Activated CD4-positive, alpha-beta T cell treated with anti-CD3 and anti-CD28 coated beads for 48 hours (primary cell): Measurements from ENCODE around the gene ABCB4.

Experiments
- DNase-seq: peaks from one replicate; pipeline ENCODE4 v3.0.0-alpha.2; 2020

Gene ABCB4

DNA sequence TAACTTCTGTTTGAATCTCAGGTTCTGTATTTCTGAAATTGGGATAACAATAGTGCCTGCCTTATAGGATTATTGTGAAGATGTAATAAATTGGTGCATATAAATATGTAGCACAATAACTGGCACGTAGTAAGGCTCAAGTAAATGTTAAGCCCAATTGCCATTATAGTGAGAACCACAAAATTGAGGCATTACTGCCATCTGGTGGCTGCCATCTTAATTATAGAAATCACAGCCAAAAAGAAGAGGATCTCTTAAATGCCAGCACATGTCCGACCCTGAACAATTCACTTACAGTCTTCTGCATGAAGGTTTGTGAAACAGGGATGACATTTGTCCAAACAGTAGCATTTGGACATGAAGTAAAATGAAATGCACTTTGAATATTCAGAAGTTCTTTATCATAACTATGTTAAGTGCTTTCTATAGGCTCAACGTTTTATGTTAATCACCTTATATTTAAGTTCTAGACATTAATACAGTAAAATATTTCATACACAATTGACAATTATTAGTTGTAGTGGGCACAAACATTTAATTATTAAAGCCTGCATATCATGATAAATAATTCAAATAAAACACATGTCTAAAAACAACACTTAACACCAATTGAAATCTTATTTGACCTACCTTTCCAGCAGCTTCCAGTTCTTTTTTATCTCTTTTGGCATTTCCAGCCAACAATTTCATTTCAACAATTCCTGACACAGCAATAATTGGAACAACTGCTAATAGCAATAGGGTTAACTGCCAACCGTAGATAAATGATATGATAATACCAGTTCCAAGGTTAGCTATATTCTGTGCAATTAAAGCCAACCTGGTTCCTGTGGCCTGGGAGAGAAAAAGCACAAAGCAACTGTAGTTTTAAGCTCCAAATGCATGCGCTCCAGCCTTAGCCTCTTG is 58.5 kb downstream of the ABCB4 start:
- DNase-seq: peak; percentile 73

DNA sequence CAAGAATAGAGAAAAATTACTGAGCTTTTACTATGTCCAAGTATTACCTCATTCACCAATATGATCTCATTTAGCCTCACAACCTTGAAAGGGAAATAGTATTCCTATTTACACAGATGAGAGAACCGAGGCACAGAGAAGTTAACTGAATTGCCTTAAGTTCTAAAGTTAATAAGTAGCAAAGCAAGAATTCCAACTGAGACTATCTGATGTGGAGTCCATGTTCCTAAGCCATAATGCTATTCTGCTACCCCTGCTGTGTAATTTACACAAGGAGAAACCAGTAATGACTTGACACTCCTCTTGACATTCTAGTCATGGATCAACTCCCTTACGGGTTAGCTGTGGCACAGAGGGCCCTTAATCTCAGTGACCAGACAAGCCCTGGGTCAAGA is 60.7 kb downstream of the ABCB4 start:
- no peak for DNase-seq

DNA sequence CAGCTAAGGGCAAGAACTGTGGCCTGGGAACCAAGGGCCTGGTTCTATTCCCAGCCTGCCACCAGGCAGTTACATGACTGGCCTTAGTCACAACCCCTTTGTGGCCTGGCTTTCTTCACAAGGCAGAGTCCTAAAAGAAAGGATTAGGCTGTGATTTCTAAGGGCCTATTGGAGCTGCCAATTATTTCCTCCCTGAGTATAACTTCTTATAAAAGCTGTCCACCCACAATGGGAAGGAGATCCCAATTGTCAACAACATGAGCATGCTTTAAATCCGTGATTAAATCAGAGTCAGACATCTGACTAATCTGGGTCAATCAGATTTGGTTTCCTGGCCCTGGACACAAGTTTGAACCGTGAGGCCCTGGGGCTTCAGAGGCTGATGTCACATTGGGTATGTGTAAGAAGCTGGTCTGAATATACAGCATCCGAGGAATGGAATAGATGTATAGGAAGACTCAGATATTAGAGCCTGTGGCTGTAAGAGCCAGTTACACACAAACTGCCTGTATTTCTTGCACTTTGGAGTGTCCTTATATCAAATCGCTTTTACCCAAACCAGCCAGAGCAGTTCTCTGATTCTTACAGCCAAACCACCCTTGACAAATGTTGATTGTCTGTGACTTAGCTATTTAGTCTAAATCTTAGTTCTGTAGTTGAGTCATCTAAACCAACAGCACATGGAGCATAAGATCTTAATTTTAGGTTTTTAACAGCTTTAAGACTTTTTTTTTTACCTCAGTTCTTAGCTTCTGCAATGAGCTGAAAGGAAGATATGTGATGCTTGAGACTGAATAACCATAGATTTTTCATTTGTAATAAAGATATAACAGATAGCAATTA is 61.3 kb downstream of the ABCB4 start:
- DNase-seq: no peak

DNA sequence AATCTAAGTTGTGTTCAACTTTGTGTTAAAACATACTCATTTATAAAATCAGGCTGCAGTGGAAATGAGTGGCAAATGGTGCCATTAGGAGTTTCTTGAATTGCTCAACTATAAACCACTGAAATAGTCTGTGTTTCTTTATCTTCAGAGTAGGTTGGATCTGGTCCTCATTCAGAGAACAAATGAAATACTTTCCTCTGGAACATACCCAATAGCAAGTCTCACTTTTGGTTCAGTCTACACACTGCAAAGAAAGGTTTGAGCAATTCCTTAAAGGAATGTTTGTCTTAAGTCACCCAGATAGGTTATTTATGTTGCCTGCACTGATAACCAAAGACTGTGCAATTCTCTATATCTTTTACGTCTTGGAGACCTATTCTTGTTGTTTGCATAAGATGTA is 62.5 kb downstream of the ABCB4 start:
- DNase-seq: no peak

GRCh38 chr7:87411186-87411585 is 64.3 kb downstream of the ABCB4 start:
- DNase-seq: no peak

- no peak for DNase-seq
Observed at GRCh38 chr7:87404674-87405073, 70.8 kb downstream of the ABCB4 start.

DNA sequence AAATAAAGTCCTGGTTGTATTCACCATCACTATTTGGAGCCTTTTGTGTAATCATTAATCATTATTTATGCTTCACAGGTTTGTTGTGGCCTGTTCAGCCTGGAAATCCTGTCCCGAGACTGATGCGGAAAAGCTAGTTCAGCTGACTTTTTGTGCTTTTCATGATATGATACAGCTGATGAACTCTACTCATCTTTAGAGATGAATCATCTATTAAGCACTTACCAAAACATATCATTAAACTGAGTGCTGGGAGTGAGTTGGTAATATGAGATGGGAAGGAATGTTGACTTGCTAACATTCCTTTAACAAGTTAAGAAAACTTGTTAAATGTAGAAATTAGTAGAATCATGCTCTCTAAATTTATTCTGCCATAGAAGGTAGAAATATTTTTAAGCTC is 77.0 kb downstream of the ABCB4 start:
- no peak for DNase-seq

- no peak for DNase-seq
Observed at GRCh38 chr7:87395442-87396020, 79.9 kb downstream of the ABCB4 start.

DNA sequence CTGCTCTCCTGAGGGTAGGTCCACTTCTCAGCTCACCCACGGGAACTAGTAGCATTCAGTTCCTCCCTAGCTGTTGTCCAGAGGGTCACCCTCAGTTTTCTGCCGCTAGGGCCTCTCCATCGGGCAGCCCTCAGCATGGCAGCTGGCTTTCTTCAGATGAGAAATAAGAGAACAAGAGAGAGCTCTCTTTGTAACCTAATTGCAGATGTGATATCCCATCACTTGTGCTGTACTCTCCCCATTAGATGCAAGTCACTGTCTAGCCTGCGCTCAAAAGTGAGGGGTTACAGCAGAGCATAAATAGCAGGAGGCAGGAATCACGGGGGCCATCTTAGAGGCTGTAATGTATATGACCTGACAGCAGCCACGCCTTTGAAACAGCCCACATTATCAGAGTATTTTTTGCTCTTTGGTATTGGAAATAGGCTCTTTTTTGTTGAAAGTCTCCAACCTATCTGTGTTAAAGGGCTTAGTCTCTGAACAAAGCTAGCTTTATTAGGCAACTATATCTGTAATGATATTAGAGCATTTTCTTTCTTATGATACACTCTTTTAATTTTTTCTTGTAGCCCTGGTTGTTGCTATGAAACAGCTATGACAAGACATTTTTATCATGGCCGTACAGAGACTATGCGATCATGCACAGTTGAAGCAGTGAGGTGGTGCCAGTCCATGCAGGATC is 84.3 kb downstream of the ABCB4 start:
- DNase-seq: no peak

GRCh38 chr7:87380905-87381304 is 94.6 kb downstream of the ABCB4 start:
- DNase-seq: no peak

GRCh38 chr7:87375662-87376435 is 99.6 kb downstream of the ABCB4 start:
- no peak for DNase-seq

- no peak for DNase-seq
Observed at GRCh38 chr7:87370660-87371180, 104.8 kb downstream of the ABCB4 start.

DNA sequence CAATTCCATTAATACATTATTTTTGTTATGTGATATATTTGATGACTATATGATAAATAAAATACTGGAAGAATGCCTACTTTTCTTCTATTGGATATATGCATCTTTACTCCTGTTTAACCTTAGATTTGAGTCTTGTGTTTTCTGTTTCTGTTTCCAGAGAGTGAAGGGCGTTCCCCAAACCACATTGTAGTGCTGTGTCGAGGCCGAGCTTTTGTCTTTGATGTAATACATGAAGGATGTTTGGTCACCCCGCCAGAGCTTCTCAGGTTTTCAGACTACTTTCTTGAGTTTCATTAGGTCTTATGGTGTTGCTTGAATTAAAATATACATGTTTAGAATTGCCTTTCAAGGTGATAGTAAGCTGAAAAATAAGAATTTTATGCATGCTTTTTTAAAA is 106.3 kb downstream of the ABCB4 start:
- peak; percentile 14 for DNase-seq

DNA sequence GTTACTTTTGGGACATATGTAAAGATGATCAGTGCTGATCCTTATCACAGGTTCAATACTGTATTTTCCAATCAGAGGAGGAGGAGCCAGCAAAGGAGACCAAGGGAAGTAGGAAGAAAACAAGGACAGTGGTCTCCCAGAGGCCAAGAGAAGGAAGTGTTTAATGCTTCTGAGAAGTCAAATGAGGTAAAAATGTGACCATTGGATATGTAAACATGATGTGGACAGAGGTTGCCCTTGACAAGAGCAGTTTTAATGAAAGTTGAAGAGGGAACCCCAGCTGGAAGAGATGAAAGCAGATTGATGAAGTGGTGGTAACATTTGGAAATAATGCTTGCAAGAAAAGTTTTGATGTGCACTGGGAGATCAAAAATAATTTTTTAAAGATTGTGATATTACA is 111.2 kb downstream of the ABCB4 start:
- no peak for DNase-seq

DNA sequence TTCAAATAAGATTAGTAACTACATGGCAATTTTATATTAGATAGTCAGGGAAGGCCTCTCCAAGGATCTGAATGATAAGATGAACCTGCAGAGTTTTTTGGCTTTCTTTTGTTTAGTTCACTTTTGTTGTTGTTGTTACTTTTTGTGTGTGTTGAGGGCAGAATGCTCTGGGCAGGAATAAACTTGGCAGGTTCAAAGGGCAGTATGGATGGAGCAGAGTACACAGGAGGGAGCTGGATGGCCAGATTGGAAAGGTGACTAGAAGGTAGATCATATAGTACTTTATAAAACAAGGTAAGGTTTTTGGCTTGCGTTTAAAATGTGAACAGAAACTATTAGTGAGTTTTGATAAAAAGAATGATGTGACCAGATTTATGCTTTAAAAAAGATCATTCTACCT is 112.1 kb downstream of the ABCB4 start:
- no peak for DNase-seq

DNA sequence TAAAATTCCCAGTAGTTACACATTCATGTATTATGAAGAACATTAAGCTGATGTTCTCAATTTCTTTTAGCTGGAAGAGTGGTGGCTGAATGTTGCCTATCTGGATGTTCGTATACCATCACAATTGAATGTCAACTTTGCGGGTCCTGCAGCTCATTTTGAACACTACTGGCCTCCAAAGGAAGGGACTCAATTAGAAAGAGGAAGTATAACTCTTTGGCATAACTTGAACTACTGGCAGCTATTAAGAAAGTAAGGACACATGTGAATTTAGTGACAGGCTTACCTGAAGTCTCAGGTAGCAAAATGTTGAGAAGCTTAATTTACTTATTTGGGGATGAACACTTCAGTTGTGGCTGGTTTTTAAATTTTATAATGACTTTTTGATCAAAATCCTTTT is 114.2 kb downstream of the ABCB4 start:
- DNase-seq: no peak

DNA sequence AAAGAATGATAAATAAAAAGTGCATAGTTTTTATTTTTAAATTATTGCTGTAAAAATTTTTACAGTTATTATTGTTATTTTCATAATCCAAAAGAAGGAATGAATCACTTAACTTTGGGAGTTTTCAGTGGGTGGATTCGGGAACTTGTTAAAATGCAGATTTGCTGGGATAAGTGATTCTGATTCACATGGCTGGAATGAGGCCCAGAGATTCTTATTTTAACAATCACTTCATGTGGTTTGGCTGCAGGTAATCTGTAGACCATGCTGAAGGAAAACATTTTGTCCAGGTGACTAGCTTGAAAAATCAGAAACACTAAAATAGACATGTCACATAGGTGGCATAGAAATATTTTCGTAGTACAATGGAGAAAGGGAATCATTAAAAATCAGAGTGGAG is 116.1 kb downstream of the ABCB4 start:
- no peak for DNase-seq

GRCh38 chr7:87356448-87356847 is 119.0 kb downstream of the ABCB4 start:
- DNase-seq: no peak

DNA sequence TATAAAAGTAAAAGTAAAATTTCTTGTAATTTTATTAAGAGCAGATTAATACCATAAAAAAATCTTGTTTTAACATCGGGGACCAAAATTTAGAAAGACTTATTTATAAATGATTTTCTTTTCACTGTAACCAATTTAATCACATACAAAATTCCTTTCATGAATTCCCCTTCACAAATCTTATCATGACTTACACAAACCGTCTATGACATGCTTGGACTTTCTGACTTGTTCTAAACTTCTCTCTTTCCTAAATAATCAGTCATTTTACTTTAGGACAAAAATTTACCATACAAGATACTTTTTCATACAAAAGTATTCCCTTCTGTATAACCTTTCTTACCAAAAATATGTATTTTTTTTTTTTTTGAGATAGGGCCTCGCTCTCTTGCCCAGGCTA is 120.7 kb downstream of the ABCB4 start:
- DNase-seq: no peak
